Glutamatergic neuron (in vitro differentiated cells): ENCODE measurements around the gene JOSD1. TPM values are rescaled to one million over a fixed set of nuclear protein-coding genes. Genes with fewer than 3 reads are reported as not detected.

Experiments
- DNase-seq: peaks from one replicate; pipeline ENCODE4 v3.0.0; 2022
- H3K27ac Mint-ChIP-seq: one replicate; pipeline ENCODE4 v1.8.0; 2020; ENCODE audit warnings: mild to moderate bottlenecking, mixed read lengths, inconsistent platforms; ENCODE audit not compliant: unreplicated experiment
- H3K27me3 Mint-ChIP-seq: one replicate; pipeline ENCODE4 v1.8.0; 2020; ENCODE audit warnings: mild to moderate bottlenecking, moderate library complexity, mixed read lengths, inconsistent platforms; ENCODE audit not compliant: unreplicated experiment
- H3K36me3 Mint-ChIP-seq: one replicate; pipeline ENCODE4 v1.8.0; 2020; ENCODE audit warnings: mild to moderate bottlenecking, mixed read lengths, inconsistent platforms; ENCODE audit not compliant: unreplicated experiment
- H3K4me1 Mint-ChIP-seq: one replicate; pipeline ENCODE4 v1.8.0; 2020; ENCODE audit warnings: mild to moderate bottlenecking, low read depth, mixed read lengths, inconsistent platforms; ENCODE audit not compliant: unreplicated experiment
- H3K4me3 Mint-ChIP-seq: one replicate; pipeline ENCODE4 v1.8.0; 2020; ENCODE audit warnings: mild to moderate bottlenecking, mixed read lengths, inconsistent platforms; ENCODE audit not compliant: unreplicated experiment
- H3K9me3 Mint-ChIP-seq: one replicate; pipeline ENCODE4 v1.8.0; 2020; ENCODE audit warnings: mild to moderate bottlenecking, moderate library complexity, mixed read lengths, inconsistent platforms; ENCODE audit not compliant: unreplicated experiment
- total RNA-seq: library from RNA; stranded (reverse); fragmentation: NEBNext Ultra II Directional; extraction: Animal tissue kit (Norgen Biotek cat#: 25700); gene quantifications from one replicate; pipeline ENCODE4 v1.2.1, GENCODE V29; 2021; ENCODE audit not compliant: unreplicated experiment
- TF ChIP-seq, protein P1 (sequence below): fragments of 200-600 bp; sonication (generic); IDR thresholded peaks from one replicate; pipeline ENCODE4 v1.5.0; 2021; ENCODE audit not compliant: partially characterized antibody, unreplicated experiment

The JOSD1 gene
- total RNA-seq, 1 donor from 2014 or later, result 51.0 TPM

DNA sequence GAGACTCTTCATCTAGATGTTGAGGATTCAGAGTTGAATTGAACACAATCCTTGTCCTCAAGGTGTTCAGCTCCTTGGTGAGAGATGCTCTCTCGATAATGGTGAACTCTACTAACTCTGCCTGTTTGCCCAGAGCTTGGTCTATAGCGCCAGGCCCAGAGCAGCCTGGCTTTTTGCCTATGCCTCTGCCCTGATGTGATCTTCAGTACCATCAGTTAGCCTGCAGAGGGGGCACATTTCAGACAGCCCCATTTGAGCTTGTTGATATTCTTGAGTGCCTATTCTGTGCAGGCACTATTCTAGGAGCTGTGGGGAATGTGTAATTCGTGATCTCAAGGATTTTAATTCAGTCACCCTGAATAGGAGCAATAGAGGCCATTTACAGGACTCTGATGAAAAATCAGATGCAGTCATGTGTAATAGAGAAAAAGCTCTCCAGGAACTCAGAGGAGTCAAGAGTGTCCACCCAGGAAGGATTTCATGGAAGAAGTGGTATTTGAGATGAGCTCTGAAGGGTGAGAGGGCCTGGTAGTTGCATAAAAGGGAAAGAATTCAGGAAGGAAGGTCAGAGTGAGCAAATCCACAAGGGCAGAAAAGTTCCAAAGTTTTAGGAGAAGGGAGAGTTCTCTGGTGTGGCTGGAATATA lies 24.3 kb upstream of the JOSD1 start:
- no peak overlapping the region for H3K27ac Mint-ChIP-seq
- TF ChIP-seq, protein P1, sequence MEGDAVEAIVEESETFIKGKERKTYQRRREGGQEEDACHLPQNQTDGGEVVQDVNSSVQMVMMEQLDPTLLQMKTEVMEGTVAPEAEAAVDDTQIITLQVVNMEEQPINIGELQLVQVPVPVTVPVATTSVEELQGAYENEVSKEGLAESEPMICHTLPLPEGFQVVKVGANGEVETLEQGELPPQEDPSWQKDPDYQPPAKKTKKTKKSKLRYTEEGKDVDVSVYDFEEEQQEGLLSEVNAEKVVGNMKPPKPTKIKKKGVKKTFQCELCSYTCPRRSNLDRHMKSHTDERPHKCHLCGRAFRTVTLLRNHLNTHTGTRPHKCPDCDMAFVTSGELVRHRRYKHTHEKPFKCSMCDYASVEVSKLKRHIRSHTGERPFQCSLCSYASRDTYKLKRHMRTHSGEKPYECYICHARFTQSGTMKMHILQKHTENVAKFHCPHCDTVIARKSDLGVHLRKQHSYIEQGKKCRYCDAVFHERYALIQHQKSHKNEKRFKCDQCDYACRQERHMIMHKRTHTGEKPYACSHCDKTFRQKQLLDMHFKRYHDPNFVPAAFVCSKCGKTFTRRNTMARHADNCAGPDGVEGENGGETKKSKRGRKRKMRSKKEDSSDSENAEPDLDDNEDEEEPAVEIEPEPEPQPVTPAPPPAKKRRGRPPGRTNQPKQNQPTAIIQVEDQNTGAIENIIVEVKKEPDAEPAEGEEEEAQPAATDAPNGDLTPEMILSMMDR, result peak; percentile 49
- H3K36me3 Mint-ChIP-seq, result peaks cover 4% of the 10 kb centered on the region
- H3K9me3 Mint-ChIP-seq, result peaks cover 4% of the 10 kb centered on the region
- peaks cover under 1% of the 10 kb centered on the region for H3K4me1 Mint-ChIP-seq
- DNase-seq, result no peak
- H3K27me3 Mint-ChIP-seq, result peaks cover 4% of the 10 kb centered on the region
- no peak overlapping the region for H3K4me3 Mint-ChIP-seq

GRCh38 chr22:38724176-38724575 lies 23.4 kb upstream of the JOSD1 start:
- H3K36me3 Mint-ChIP-seq, result peaks cover 4% of the 10 kb centered on the region

DNA sequence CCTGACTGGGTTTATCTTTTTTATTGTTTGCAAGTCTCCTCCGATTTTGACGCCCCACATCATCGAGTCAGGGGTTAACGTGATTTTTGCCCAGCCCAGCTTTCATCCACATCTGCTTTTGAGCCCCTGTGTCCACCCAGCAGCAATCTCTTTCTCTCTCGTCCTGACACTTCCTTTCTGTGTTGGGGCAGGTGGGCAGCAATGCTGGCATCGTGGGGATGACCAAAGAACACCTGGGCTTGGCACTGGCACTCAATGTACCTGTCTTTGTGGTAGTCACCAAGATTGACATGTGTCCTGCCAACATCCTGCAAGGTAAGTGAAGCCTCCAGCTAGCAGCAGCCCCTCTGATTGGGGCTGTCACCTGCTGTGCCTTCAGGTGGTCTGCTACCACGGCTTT lies 20.8 kb upstream of the JOSD1 start:
- peaks cover 4% of the 10 kb centered on the region for H3K27me3 Mint-ChIP-seq
- no peak for DNase-seq
- H3K4me3 Mint-ChIP-seq, result no peak overlapping the region
- H3K4me1 Mint-ChIP-seq, result no peaks in the 10 kb centered on the region
- TF ChIP-seq, protein P1, result no peak
- H3K27ac Mint-ChIP-seq, result no peak overlapping the region
- H3K36me3 Mint-ChIP-seq, result peaks cover 4% of the 10 kb centered on the region
- peaks cover 1% of the 10 kb centered on the region for H3K9me3 Mint-ChIP-seq

More at GRCh38 chr22:38724176-38724575, 23.4 kb upstream of the JOSD1 start:
- Mint-ChIP-seq H3K27ac (no peak overlapping the region), H3K4me1 (no peaks in the 10 kb centered on the region), H3K9me3 (peaks cover 4% of the 10 kb centered on the region), H3K27me3 (peaks cover 4% of the 10 kb centered on the region), H3K4me3 (no peak overlapping the region)
- TF ChIP-seq, protein P1, result no peak
- no peak for DNase-seq

DNA sequence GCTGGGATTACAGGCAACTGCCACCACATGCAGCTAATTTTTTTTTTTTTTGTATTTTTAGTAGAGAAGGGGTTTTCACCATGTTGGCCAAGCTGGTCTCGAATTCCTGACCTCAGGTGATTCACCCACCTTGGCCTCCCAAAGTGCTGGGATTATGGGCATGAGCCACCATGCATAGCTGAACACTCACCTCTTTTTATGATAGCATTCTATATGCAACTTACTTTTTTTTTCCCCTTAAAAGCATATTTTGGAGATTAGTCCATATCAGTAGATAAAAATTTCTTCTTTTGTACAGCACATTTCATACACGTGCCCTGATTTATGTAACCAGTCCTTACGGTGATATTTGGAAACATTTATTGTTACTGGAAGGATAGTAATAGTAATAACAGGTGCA lies 19.6 kb upstream of the JOSD1 start:
- Mint-ChIP-seq H3K36me3 (peaks cover 4% of the 10 kb centered on the region), H3K4me3 (no peak overlapping the region)

DNA sequence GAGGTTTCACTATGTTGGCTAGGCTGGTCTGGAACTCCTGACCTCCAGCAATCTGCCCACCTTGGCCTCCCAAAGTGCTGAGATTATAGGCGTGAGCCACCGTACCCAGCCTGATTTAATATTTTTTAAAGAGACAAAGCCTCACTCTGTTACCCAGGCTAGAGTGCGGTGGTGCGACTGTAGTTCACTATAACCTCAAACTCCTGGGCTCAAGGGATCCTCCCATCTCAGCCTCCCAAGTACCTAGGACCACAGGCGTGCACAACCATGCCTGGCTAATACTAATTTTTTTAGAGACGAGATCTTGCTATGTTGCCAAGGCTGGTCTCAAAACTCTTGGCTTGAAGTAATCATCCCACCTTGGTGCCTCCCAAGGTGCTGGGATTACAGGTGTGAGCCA lies 18.5 kb upstream of the JOSD1 start:
- TF ChIP-seq, protein P1, result no peak
- no peak for DNase-seq
- Mint-ChIP-seq H3K27ac (no peak overlapping the region), H3K9me3 (no peaks in the 10 kb centered on the region), H3K4me3 (no peak overlapping the region), H3K4me1 (peaks cover 12% of the 10 kb centered on the region), H3K27me3 (peaks cover 4% of the 10 kb centered on the region), H3K36me3 (no peaks in the 10 kb centered on the region)

More for the DNA sequence above, 19.6 kb upstream of the JOSD1 start:
- peaks cover 2% of the 10 kb centered on the region for H3K27me3 Mint-ChIP-seq
- H3K4me1 Mint-ChIP-seq, result peaks cover 3% of the 10 kb centered on the region
- H3K27ac Mint-ChIP-seq, result no peak overlapping the region
- peaks cover under 1% of the 10 kb centered on the region for H3K9me3 Mint-ChIP-seq
- TF ChIP-seq, protein P1, result no peak
- DNase-seq, result no peak
